ENCODE results near the gene ATP10A.
"Not testable (repeated sequence)": the region's sequence is repeated elsewhere in the genome, so short reads cannot be mapped to it uniquely, and the experiment has no call there.

Gene ATP10A

DNA sequence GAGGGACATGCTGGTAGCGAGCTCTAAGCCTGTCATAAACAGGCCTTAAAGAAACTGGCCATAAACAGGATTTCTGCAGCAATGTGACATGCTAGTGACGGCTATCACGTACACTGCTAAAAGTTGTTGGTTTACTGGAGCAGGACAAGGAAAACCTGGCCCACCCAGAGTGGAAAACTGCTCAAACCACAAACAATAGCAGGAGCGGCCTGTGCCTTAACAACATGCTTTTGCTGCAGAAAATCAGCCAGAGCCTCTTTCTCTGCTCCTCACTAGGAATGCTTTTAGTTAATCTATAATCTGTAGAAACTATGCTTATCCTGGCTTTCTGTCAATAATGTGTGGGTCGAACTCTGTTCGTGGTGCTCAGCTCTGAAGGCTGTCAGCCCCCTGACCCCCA lies 221.4 kb downstream of the ATP10A start:
- DNase-seq (ENCODE audit: low read depth), result no peak

DNA sequence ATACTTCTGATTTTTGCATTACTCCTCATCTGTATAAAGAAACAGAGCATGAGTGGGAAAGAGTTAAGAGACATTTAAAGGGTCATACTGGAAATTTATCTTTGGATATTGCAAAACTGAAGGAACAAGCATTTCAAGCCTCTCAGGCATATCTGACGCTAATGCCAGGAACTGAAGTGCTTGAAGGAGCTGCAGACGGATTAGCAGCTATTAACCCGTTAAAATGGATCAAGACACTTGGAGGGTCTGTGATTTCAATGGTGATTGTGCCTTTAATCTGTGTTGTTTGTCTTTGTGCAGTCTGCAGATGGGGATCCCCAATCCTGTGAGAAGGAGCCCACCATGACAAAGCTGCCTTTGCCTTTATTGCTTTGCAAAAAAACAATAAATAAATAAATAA lies 221.8 kb downstream of the ATP10A start:
- no peak for DNase-seq (ENCODE audit: low read depth)

DNA sequence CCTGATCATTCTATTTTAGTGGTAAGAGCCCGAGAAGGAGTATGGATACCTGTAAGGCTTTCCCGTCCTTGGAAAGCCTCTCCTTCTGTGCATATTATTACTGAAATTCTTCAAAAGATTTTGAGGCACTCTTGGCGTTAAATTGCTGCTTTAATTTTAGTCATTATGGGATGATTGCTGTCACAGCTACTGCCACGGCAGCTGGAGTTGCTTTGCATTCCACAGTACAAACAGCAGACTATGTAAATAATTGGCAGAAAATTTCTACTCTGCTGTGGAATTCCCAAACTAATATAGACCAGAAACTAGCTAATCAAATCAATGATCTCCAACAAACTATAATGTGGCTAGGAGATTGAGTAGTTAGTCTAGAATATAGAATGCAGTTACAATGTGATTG lies 222.2 kb downstream of the ATP10A start:
- DNase-seq (ENCODE audit: low read depth), result not testable (repeated sequence)

DNA sequence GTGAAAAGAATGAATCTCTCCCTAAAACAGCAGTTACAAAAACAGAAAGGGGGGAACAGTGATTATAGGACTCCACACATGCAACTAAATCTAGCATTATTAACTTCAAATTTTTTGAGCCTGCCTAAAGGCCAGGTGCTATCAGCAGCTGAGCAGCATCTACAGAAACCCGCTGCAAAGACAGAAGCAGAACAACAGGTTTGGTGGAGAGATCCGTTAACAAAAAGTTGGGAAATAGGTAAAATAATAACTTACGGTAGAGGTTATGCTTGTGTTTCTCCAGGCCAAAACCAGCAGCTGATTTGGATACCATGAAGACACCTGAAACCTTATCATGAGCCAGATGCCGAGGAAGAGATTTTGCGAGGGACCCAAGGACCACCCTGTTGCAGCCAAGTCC lies 222.7 kb downstream of the ATP10A start:
- no peak for DNase-seq (ENCODE audit: low read depth)

DNA sequence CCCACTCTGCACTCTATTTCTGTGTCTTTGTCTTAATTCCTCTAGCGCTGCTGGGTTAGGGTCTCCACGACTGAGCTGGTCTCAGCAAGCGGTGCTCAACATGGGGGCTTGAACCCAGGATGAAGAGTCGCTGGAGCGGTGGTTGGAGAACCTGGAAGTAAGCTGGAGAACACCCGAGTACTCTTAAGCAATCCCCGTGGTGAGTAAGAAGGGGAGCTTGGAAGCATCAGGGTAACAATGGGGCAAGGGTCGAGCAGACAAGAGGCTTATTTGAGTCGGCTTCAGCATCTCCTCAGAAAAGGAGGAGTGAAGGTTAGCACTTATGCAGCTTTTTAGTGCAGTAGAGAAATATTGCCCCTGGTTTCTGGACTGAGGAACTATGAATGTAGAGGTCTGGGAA lies 226.6 kb downstream of the ATP10A start:
- not testable (repeated sequence) for DNase-seq (ENCODE audit: low read depth)

DNA sequence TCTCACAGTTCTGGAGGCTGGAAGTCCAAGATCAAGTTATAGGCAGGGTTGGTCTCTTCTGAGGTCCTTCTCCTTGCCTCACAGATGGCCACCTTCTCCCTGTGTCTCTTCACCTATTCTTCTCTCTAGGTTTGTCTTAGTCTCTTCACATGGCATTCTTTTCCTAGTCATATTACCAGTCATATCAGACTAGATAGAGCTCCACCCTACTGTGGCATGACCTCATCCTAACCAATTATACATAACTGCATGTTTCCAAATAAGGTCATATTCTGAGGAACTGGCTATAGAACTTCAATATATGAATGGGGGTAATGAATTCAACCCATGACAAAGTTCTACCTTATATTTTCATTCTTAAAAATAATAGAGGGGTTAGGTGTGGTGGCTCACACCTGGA lies 227.9 kb downstream of the ATP10A start:
- DNase-seq (ENCODE audit: low read depth), result no peak

DNA sequence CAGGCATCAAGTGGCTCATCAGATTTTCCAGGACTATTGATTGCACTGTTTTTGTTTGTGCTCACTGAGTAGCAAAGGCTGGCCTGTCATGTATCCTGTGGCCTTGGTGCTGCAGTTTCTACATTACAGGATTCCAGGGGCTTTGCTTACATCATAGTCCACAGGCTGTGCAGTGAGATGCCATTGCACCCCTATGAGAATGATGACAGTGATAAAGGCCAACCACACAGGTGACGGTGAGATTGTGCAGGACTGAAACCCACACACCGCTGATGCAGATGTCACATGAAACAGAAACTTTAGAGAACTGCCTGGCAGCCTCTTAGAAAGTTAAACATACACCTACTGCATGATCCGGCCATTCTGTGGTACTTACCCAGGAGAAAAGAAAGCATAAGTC lies 229.3 kb downstream of the ATP10A start:
- DNase-seq (ENCODE audit: low read depth), result no peak

DNA sequence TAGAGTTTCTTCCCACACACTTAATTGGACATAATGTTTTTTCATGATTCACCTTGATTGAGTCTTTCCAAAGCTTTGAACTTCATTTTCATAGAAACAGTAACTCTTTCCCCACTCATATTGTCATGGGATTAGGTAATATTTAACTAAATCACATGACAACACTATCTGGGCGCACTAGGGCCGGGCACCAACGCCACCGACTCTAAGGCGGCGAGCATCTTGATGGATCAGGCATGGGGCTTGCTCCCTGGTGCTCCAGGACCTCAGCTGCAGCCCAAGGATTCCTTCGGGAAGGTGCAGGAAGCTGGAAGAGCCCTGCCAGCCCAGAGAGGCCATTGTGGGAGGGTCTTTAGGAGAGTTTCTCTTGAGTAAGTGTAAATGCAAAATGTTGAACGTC lies 231.2 kb downstream of the ATP10A start:
- DNase-seq (ENCODE audit: low read depth), result no peak

Data from activated T-cell treated with anti-CD3 and anti-CD28 coated beads for 1 hour (primary cell).